DOHH2 (cell line): ENCODE measurements around the gene ABR.

ENCODE experiments used
- EZH2phosphoT487 ChIP-seq: fragments of 200-600 bp; sonication (generic); IDR thresholded peaks from 2 replicates; pipeline ENCODE4 v1.6.1; 2017; ENCODE audit warnings: borderline replicate concordance, mild to moderate bottlenecking, antibody characterized with exemption, low read length, moderate library complexity, mixed read lengths
- TF ChIP-seq, protein P1 (sequence below): fragments of 200-600 bp; sonication (generic); IDR thresholded peaks from one replicate; pipeline ENCODE4 v1.5.1; 2014; ENCODE audit warnings: antibody characterized with exemption, mild to moderate bottlenecking, low read depth, low read length; ENCODE audit not compliant: poor library complexity, severe bottlenecking

DNA sequence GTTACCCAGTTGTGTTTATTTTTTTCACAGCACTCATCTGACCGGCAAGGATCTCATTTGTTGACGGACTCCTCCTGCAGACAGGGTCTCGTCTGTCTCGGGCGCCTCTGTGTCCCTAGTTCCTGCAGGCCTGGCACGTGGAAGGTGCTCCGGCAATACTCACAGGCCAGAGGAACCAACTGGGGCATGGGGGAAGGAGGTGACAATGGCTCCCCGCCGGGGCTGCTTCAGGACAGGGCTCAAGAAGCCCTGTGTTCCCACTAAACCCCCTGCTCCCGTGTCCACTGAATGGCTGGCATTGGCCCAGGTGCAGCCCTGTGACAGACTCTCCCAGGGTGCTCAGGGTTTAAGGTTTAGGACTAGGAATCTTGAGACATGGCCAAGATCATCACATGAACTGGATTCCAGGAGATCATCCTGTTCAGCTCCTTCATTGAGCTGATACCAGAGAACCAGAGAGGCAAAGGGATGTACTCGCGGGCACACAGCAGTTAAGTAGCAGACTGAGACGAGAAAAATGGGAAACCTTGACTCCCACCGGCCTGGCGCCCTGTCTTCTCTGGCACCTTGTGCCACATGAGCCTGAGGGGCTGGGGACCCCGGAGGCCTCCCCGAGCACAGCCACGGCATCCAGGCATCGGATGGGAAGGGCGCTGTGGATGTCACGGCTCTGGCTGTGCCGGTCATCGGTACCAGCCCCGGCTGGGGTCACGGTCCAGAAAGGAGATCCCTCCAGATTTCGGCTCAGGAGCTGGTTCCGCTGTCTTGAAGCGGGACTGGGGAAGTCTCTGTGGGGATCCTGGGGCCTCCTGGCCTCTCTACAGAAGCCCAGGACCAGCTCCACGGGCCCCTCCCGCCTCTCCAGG, 153.8 kb downstream of the ABR start:
- TF ChIP-seq, protein P1, sequence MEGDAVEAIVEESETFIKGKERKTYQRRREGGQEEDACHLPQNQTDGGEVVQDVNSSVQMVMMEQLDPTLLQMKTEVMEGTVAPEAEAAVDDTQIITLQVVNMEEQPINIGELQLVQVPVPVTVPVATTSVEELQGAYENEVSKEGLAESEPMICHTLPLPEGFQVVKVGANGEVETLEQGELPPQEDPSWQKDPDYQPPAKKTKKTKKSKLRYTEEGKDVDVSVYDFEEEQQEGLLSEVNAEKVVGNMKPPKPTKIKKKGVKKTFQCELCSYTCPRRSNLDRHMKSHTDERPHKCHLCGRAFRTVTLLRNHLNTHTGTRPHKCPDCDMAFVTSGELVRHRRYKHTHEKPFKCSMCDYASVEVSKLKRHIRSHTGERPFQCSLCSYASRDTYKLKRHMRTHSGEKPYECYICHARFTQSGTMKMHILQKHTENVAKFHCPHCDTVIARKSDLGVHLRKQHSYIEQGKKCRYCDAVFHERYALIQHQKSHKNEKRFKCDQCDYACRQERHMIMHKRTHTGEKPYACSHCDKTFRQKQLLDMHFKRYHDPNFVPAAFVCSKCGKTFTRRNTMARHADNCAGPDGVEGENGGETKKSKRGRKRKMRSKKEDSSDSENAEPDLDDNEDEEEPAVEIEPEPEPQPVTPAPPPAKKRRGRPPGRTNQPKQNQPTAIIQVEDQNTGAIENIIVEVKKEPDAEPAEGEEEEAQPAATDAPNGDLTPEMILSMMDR: no peak
- no peak for TF ChIP-seq EZH2phosphoT487
